Kidney epithelial cell (primary cell): ENCODE measurements around the gene MRPL39. TPM values are rescaled to one million over a fixed set of nuclear protein-coding genes. Genes with fewer than 3 reads are reported as not detected.

Source experiments
- DNase-seq: peaks from one replicate; pipeline ENCODE4 v3.0.0-alpha.2; 2010; ENCODE audit warnings: low read depth
- H3K27me3 ChIP-seq: 2 replicates; pipeline ENCODE4 v1.6.0; 2011; ENCODE audit warnings: low read length; ENCODE audit not compliant: control insufficient read depth, insufficient read depth
- H3K36me3 ChIP-seq: 2 replicates; pipeline ENCODE4 v1.5.1; 2011; ENCODE audit warnings: low read length; ENCODE audit not compliant: control insufficient read depth, insufficient read depth
- H3K4me3 ChIP-seq: 2 replicates; pipeline ENCODE4 v1.5.1; 2011; ENCODE audit warnings: low read depth, mild to moderate bottlenecking, control low read depth, low read length
- CTCF ChIP-seq: IDR thresholded peaks from 2 replicates; pipeline ENCODE4 v1.5.1; 2011; ENCODE audit warnings: mild to moderate bottlenecking, moderate library complexity, low read length, control low read depth, inconsistent platforms; ENCODE audit not compliant: insufficient read depth, poor library complexity, severe bottlenecking
- total RNA-seq: library from RNA; depleted of rRNA; stranded (reverse); fragments of >200 nt; gene quantifications from 2 replicates; pipeline ENCODE4 v1.2.3, GENCODE V29; 2015

MRPL39 gene
- total RNA-seq, 1 donor from 2014 or later, result 21.8 TPM

GRCh38 chr21:25582888-25583287 lies 24.4 kb downstream of the MRPL39 start:
- no peaks in the 10 kb centered on the region for H3K36me3 ChIP-seq
- DNase-seq, result no peak
- no peak overlapping the region for H3K4me3 ChIP-seq
- TF ChIP-seq CTCF, result no peak
- no peaks in the 10 kb centered on the region for H3K27me3 ChIP-seq

- H3K36me3 ChIP-seq, result no peaks in the 10 kb centered on the region
- no peak for TF ChIP-seq CTCF
- no peak overlapping the region for H3K4me3 ChIP-seq
Measured at GRCh38 chr21:25582164-25582790, 25.0 kb downstream of the MRPL39 start.

GRCh38 chr21:25581582-25581981 lies 25.7 kb downstream of the MRPL39 start:
- no peaks in the 10 kb centered on the region for H3K36me3 ChIP-seq
- no peak for TF ChIP-seq CTCF
- no peak overlapping the region for H3K4me3 ChIP-seq
- no peak for DNase-seq
- H3K27me3 ChIP-seq, result no peaks in the 10 kb centered on the region

More at GRCh38 chr21:25582164-25582790, 25.0 kb downstream of the MRPL39 start:
- no peak for DNase-seq
- H3K27me3 ChIP-seq, result no peaks in the 10 kb centered on the region

- no peak for TF ChIP-seq CTCF
- H3K4me3 ChIP-seq, result no peak overlapping the region
- DNase-seq, result no peak
- H3K36me3 ChIP-seq, result no peaks in the 10 kb centered on the region
- H3K27me3 ChIP-seq, result no peaks in the 10 kb centered on the region
Measured at GRCh38 chr21:25580912-25581260, 26.4 kb downstream of the MRPL39 start.

GRCh38 chr21:25579226-25580013 lies 27.9 kb downstream of the MRPL39 start:
- Histone ChIP-seq H3K27me3 (no peaks in the 10 kb centered on the region), H3K4me3 (no peak overlapping the region), H3K36me3 (no peaks in the 10 kb centered on the region)
- DNase-seq, result no peak
- no peak for TF ChIP-seq CTCF
